Retinal pigment epithelial cell (primary cell): Measurements from ENCODE around the gene RTL1.

Experiments
- DNase-seq: peaks from one replicate; pipeline ENCODE4 v3.0.0-alpha.2; 2010; ENCODE audit warnings: low read depth
- H3K4me3 ChIP-seq: 2 replicates; pipeline ENCODE4 v1.5.1; 2011; ENCODE audit warnings: mild to moderate bottlenecking, low read length, control low read depth, moderate library complexity
- CTCF ChIP-seq: conservative IDR thresholded peaks from 2 replicates; pipeline ENCODE4 v1.5.1; 2011; ENCODE audit warnings: low read depth, low read length, control low read depth, inconsistent platforms

Gene RTL1

GRCh38 chr14:100896369-100897060 lies 7.0 kb downstream of the RTL1 start:
- no peak for TF ChIP-seq CTCF
- no peak for DNase-seq
- H3K4me3 ChIP-seq: no peak overlapping the region

- no peak for TF ChIP-seq CTCF
- no peak overlapping the region for H3K4me3 ChIP-seq
- no peak for DNase-seq
These were observed 8.1 kb downstream of the RTL1 start for GRCh38 chr14:100895411-100895810.

GRCh38 chr14:100894416-100894815 lies 9.1 kb downstream of the RTL1 start:
- no peak overlapping the region for H3K4me3 ChIP-seq
- no peak for TF ChIP-seq CTCF
- no peak for DNase-seq

GRCh38 chr14:100893760-100894159 lies 9.8 kb downstream of the RTL1 start:
- no peak for TF ChIP-seq CTCF
- DNase-seq: no peak
- H3K4me3 ChIP-seq: no peak overlapping the region

- no peak for DNase-seq
- no peak for TF ChIP-seq CTCF
- no peak overlapping the region for H3K4me3 ChIP-seq
These were observed 10.3 kb downstream of the RTL1 start for GRCh38 chr14:100893228-100893601.

- no peak overlapping the region for H3K4me3 ChIP-seq
- no peak for TF ChIP-seq CTCF
- DNase-seq: no peak
These were observed 10.9 kb downstream of the RTL1 start for GRCh38 chr14:100892496-100893227.
